GM20000 (cell line): Measurements from ENCODE around the gene EIF3D.

ENCODE experiments used
- DNase-seq: peaks from one replicate; pipeline ENCODE4 v3.0.0; 2012; ENCODE audit warnings: low spot score
- TF ChIP-seq, protein P1 (sequence below): IDR thresholded peaks from 2 replicates; pipeline ENCODE4 v1.5.1; 2012; ENCODE audit warnings: mild to moderate bottlenecking, control low read depth; ENCODE audit errors: extremely low read depth, missing control alignments

EIF3D gene

DNA sequence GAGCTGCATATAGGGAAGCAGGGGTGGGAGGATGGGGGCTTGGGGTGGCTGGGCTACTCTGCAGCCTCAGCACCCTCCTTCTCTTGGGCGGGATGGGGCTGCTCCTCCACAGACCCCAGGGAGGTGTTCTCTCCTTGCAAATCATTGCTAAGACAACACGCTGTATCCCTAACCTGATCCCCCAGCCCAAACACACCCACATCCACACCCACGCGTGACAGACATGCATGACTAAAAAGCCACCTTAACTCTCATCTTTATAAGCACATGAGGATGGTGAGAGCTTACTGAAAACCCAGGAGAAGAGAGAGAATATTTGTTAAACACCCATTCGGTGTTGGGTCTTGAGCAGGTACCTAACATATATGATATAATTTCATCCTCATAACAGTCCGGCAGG lies 39.9 kb upstream of the EIF3D start:
- TF ChIP-seq, protein P1, sequence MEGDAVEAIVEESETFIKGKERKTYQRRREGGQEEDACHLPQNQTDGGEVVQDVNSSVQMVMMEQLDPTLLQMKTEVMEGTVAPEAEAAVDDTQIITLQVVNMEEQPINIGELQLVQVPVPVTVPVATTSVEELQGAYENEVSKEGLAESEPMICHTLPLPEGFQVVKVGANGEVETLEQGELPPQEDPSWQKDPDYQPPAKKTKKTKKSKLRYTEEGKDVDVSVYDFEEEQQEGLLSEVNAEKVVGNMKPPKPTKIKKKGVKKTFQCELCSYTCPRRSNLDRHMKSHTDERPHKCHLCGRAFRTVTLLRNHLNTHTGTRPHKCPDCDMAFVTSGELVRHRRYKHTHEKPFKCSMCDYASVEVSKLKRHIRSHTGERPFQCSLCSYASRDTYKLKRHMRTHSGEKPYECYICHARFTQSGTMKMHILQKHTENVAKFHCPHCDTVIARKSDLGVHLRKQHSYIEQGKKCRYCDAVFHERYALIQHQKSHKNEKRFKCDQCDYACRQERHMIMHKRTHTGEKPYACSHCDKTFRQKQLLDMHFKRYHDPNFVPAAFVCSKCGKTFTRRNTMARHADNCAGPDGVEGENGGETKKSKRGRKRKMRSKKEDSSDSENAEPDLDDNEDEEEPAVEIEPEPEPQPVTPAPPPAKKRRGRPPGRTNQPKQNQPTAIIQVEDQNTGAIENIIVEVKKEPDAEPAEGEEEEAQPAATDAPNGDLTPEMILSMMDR = no peak
- DNase-seq = no peak

DNA sequence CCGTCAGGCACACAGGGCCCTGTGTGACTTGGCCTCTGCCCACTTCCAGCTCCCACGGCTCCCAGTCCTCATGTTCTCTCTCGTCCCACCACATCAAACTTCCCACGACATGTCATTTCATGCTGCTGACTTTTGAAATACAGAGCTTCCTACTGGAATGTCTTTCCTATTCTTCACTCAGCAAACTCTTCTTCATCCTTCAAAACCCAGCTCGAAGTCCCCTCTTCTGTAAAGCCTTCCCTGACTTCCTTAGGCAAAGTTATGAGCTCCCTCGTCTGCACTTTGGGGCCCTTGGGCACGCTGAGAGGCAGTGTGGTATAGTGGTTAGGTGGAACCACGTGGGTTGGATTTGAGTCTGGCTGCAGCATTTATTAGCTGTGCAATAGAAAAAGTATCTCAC lies 37.8 kb upstream of the EIF3D start:
- no peak for DNase-seq
- TF ChIP-seq, protein P1 = no peak

GRCh38 chr22:36565686-36566085 lies 36.7 kb upstream of the EIF3D start:
- no peak for DNase-seq
- TF ChIP-seq, protein P1 = no peak

- TF ChIP-seq, protein P1 = no peak
- DNase-seq = no peak
Observed at GRCh38 chr22:36565159-36565507, 36.2 kb upstream of the EIF3D start.

- DNase-seq = no peak
- TF ChIP-seq, protein P1 = no peak
Observed at GRCh38 chr22:36564422-36565158, 35.6 kb upstream of the EIF3D start.

- TF ChIP-seq, protein P1 = no peak
- DNase-seq = no peak
Observed at GRCh38 chr22:36563898-36564297, 34.9 kb upstream of the EIF3D start.

DNA sequence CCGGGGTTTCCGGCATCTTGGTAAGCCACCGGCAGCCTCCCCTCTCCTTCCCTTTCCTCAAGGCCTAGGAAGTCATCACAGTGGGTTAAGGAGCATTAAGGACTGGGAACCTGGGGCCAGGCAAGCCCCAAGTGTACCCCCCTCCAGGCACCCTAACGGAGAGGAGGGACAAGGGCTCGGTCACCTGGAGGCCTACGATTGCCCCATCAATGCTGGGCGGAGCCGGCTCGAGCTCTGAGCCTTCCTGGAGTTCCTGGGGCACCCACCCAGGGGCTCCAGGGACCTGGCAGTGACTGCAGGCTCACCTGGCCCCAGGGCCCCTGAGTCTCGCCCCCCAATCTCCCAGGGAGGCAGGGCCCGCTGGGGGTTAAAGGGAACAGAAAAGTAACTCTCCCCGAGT lies 34.5 kb upstream of the EIF3D start:
- no peak for DNase-seq
- TF ChIP-seq, protein P1 = no peak
